GM18505 (cell line): ENCODE results near the gene ZNF609.
"Not testable (repeated sequence)": the region's sequence is repeated elsewhere in the genome, so short reads cannot be mapped to it uniquely, and the experiment has no call there.

Experiments used
- ATAC-seq: cut with Tn5 transposase; IDR thresholded peaks from one replicate; pipeline ENCODE4 v1.9.1; 2021; ENCODE audit not compliant: unreplicated experiment
- POLR2A ChIP-seq: IDR thresholded peaks from 4 replicates; pipeline ENCODE4 v1.6.1; 2011; ENCODE audit warnings: borderline replicate concordance; ENCODE audit not compliant: insufficient read depth, insufficient read length; ENCODE audit errors: extremely low read depth

ZNF609 gene

DNA sequence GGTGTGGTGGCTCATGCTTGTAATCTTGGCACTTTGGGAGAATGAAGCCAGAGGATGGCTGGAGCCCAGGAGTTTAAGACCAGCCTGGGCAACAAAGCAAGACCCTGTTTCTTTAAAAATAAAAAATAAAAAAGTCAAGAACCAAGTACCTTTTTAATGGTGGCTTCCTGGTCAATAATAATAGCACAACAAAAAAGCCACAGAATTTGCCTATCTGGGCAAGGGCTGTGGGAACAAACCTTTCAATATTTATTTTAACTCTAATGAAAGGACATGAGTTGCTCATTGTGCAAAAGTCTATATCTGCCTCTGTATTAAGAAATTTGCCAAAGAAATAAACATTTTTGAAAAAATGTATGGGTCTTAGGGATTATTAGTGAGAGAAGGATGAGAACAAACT is 2.1 kb downstream of the ZNF609 start:
- ATAC-seq = no peak
- no peak for TF ChIP-seq POLR2A

GRCh38 chr15:64464276-64465005 is 4.1 kb downstream of the ZNF609 start:
- no peak for TF ChIP-seq POLR2A
- no peak for ATAC-seq

- no peak for ATAC-seq
- no peak for TF ChIP-seq POLR2A
These were observed 6.2 kb downstream of the ZNF609 start for GRCh38 chr15:64466408-64467141.

DNA sequence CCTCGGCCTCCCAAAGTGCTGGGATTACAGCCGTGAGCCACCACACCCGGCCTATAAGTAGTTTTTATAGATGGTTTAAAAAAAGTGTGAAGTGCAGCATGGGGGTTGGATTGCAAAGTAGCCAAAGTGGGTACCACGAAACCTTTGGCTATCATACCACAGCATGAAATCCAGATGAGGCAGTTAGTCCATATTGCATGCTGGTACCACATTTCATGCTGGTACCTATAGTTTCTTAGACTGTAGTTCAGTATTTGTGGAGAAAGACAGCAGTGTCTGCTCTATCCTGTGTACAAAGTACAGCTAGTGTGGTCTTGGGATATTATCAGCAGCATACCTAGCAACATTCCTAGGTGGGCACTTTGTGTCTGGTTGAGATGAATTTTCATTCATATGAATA is 11.8 kb downstream of the ZNF609 start:
- TF ChIP-seq POLR2A = no peak
- no peak for ATAC-seq

DNA sequence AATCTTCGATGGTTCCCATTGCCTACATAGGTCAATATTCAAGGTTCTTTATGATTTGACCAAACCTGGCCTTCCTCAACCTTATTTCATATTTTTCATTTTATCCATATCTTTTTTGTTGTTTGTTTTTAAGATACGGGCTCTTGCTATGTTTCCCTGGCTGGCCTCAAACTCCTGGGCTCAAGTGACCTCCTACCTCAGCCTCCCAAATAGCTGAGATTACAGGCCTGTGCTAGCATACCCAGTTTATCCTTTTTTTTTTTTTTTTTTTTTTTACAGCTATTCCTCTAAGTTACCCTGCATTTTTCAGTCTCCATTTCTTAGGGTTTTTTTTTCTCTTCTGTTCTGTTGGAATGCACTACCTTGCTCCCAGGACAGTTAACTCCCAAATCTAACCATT is 14.5 kb downstream of the ZNF609 start:
- TF ChIP-seq POLR2A = no peak

DNA sequence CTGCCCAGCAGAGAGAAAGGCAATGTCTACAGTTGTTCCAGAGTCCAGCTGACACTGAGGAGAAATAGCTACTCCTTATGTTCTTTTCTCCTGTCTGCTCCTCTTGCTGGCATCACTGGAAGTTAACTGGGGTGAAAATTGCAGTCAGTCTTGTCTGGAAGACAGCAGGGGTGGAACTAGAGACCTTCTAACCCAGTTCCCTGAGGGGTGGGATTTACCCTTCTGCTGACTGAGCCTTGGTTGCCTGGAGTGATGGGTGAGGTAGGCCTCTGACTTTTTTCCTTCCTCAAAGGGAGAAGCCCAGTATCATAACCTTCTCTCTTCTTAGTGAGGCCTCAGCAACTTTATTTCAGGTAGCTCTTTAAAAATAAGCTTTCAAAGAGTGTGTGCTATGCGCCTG is 16.2 kb downstream of the ZNF609 start:
- no peak for TF ChIP-seq POLR2A
- ATAC-seq = no peak

More for the DNA sequence above, 14.5 kb downstream of the ZNF609 start:
- ATAC-seq = no peak

DNA sequence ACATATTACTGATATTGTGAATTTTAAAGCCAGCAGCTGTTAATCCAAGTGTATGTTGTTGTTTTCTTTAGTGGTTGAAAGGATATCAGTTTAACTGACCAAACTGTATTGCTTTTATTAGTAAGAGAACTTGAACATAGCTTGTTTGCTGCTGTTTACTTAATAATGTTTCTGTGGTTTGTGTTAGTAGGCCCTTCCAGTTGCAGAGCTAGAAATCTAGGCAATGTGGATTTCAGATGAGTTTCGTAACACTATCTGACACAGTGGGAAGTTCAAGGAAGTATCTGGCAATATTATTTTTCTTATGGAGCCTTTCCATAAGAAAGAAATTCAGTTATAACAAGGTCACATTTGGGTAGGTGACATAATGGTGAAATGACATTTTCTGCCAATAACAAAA is 18.5 kb downstream of the ZNF609 start:
- no peak for TF ChIP-seq POLR2A
- no peak for ATAC-seq

GRCh38 chr15:64480891-64481290 is 20.5 kb downstream of the ZNF609 start:
- ATAC-seq = no peak
- TF ChIP-seq POLR2A = no peak

- no peak for TF ChIP-seq POLR2A
- ATAC-seq = no peak
These were observed 23.4 kb downstream of the ZNF609 start for GRCh38 chr15:64483749-64484148.

DNA sequence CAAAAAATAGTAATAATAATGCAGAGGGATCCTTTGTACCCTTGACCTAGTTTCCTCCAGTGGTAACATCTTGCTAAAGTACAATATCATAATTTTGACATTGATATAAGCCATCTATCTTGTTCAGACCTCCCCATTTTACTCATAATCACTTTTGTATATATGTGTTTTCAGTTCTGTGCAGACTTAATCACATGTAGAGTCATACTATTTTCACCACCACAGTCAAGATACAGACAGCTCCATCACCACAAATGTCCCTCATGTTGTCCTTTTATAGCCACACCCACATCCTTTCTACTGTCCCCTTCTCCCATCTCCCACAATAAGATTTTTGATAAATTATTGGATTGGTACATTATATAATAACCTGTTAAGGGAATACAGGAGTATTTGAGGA is 25.4 kb downstream of the ZNF609 start:
- no peak for TF ChIP-seq POLR2A
- ATAC-seq = no peak

- TF ChIP-seq POLR2A = no peak
- no peak for ATAC-seq
These were observed 30.4 kb downstream of the ZNF609 start for GRCh38 chr15:64490598-64491259.

GRCh38 chr15:64493641-64494040 is 33.3 kb downstream of the ZNF609 start:
- TF ChIP-seq POLR2A = no peak
- ATAC-seq = no peak

- ATAC-seq = not testable (repeated sequence)
These were observed 35.6 kb downstream of the ZNF609 start for GRCh38 chr15:64495968-64496367.
